Left lung (tissue), 10 donors: ENCODE data around the gene DSP. TPM values are rescaled to one million over a fixed set of nuclear protein-coding genes. Genes with fewer than 3 reads are reported as not detected.

Experiments used
- ATAC-seq: fragments of 200-7000 bp; cut with Tn5 transposase; one replicate; pipeline ENCODE4 v1.9.1; 2020; ENCODE audit warnings: moderate library complexity
- DNase-seq, 4 donors: peaks; one replicate each; pipeline ENCODE4 v3.0.0-alpha.2; 2013 to 2020
- H3K27ac ChIP-seq, 2 donors: fragments of 200-600 bp; sonication (generic) in 1 of 2; one replicate each; pipeline versions ENCODE4 v1.5.0 to v1.8.0; 2020 to 2021
- H3K27me3 ChIP-seq, 2 donors: fragments of 200-600 bp; sonication (generic) in 1 of 2; one replicate each; pipeline versions ENCODE4 v1.5.0 to v1.8.0; 2020 to 2021
- H3K36me3 ChIP-seq, 2 donors: fragments of 200-600 bp; sonication (generic) in 1 of 2; one replicate each; pipeline versions ENCODE4 v1.5.0 to v1.8.0; 2020 to 2021
- H3K4me1 ChIP-seq, 2 donors: fragments of 200-600 bp; one replicate each; pipeline ENCODE4 v1.8.0; 2021
- H3K4me3 ChIP-seq, 2 donors: fragments of 200-600 bp; sonication (generic) in 1 of 2; one replicate each; pipeline versions ENCODE4 v1.5.0 to v1.8.0; 2020 to 2021; ENCODE audit warnings: mild to moderate bottlenecking in 1 of 2
- H3K9me3 ChIP-seq, 2 donors: fragments of 200-600 bp; sonication (generic) in 1 of 2; one replicate each; pipeline versions ENCODE4 v1.5.0 to v1.8.0; 2020 to 2021
- CTCF ChIP-seq, 2 donors: fragments of 200-600 bp; sonication (generic) in 1 of 2; IDR thresholded peaks; one replicate each; pipeline versions ENCODE4 v1.5.0 to v1.8.0; 2021; ENCODE audit warnings: antibody characterized with exemption in 2 of 2
- intact Hi-C, 2 donors: fragments of 100-400 bp; cut with DNase I; formaldehyde crosslinking; loops; one replicate each; pipeline versions ENCODE4 v1.11.2 to v1.14.2; 2022
- polyA plus RNA-seq, 6 donors: library from polyadenylated mRNA; unstranded; fragments of 120-200 nt; gene quantifications; one replicate each; pipeline ENCODE4 v1.2.1, GENCODE V29; 2013; ENCODE audit not compliant: insufficient read length in 6 of 6
- total RNA-seq, 2 donors: library from RNA; stranded (reverse); fragmentation: NEBNext Ultra II Directional; extraction: Animal tissue kit (Norgen Biotek cat#: 25700); gene quantifications; one replicate each; pipeline ENCODE4 v1.2.1, GENCODE V29; 2021
- donor health status: DM: no; HTN: yes; CAD: no.
- donor health status: DM: no; HTN: no; CAD: no.

The DSP gene
- total and polyA plus RNA-seq, 8 donors: 15.1 to 75.5 (median 62.0) TPM

GRCh38 chr6:7547315-7547714 is 5.8 kb downstream of the DSP start:
- Histone ChIP-seq H3K27ac (no peak overlapping the region), H3K4me1 (peaks cover 6 to 11% of the 10 kb centered on the region in 2 donors)

GRCh38 chr6:7550433-7550801 is 8.9 kb downstream of the DSP start:
- TF ChIP-seq CTCF (IDR thresholded peaks at IDR 0.05): no peak
- Histone ChIP-seq H3K27me3 (peaks cover 19 to 35% of the 10 kb centered on the region in 2 donors), H3K27ac (no peak overlapping the region), H3K4me3 (no peak overlapping the region), H3K4me1 (peaks cover 0 to 6% of the 10 kb centered on the region in 2 donors), H3K36me3 (no peaks in the 10 kb centered on the region), H3K9me3 (no peaks in the 10 kb centered on the region)
- DNase-seq: no peak
- intact Hi-C loops: no loop called here
- no peak for ATAC-seq

More at GRCh38 chr6:7547315-7547714, 5.8 kb downstream of the DSP start:
- Histone ChIP-seq H3K9me3 (no peaks in the 10 kb centered on the region), H3K36me3 (no peaks in the 10 kb centered on the region), H3K27me3 (peaks cover 35 to 65% of the 10 kb centered on the region in 2 donors), H3K4me3 (no peak overlapping the region)
- ATAC-seq (no peak), DNase-seq (no peak)
- no peak for TF ChIP-seq CTCF (IDR thresholded peaks at IDR 0.05)
- intact Hi-C loops: no loop called here

- no peak for DNase-seq
- H3K4me1 ChIP-seq: no peaks in the 10 kb centered on the region
- H3K4me3 ChIP-seq: no peak overlapping the region
- intact Hi-C loops: no loop called here
- no peak for TF ChIP-seq CTCF (IDR thresholded peaks at IDR 0.05)
- no peak for ATAC-seq
- peaks cover 5 to 16% of the 10 kb centered on the region in 2 donors for H3K27me3 ChIP-seq
- H3K27ac ChIP-seq: no peak overlapping the region
- no peaks in the 10 kb centered on the region for H3K9me3 ChIP-seq
- H3K36me3 ChIP-seq: no peaks in the 10 kb centered on the region
Measured at GRCh38 chr6:7554533-7555275, 13.2 kb downstream of the DSP start.

GRCh38 chr6:7555671-7556070 is 14.2 kb downstream of the DSP start:
- ATAC-seq (no peak), DNase-seq (no peak)
- H3K9me3 ChIP-seq: no peaks in the 10 kb centered on the region
- H3K27ac ChIP-seq: no peak overlapping the region
- intact Hi-C loops: no loop called here
- TF ChIP-seq CTCF (IDR thresholded peaks at IDR 0.05): no peak
- H3K4me3 ChIP-seq: no peak overlapping the region
- no peaks in the 10 kb centered on the region for H3K4me1 ChIP-seq
- H3K36me3 ChIP-seq: no peaks in the 10 kb centered on the region
- H3K27me3 ChIP-seq: peaks cover 0 to 16% of the 10 kb centered on the region in 2 donors

- Histone ChIP-seq H3K36me3 (no peaks in the 10 kb centered on the region), H3K9me3 (no peaks in the 10 kb centered on the region), H3K4me3 (no peak overlapping the region), H3K27me3 (peaks cover 0 to 9% of the 10 kb centered on the region in 2 donors), H3K27ac (no peak overlapping the region), H3K4me1 (no peaks in the 10 kb centered on the region)
- no peak for DNase-seq
- intact Hi-C loops: no loop called here
- no peak for ATAC-seq
- no peak for TF ChIP-seq CTCF (IDR thresholded peaks at IDR 0.05)
Measured at GRCh38 chr6:7556394-7557106, 15.1 kb downstream of the DSP start.
